ENCODE data around the gene S100A13.
A peak's percentile ranks its signal among the peaks of the same experiment; 100 is the strongest.
"Not testable (repeated sequence)": the region's sequence is repeated elsewhere in the genome, so short reads cannot be mapped to it uniquely, and the experiment has no call there.

S100A13 gene

GRCh38 chr1:153648000-153648643, 20.8 kb upstream of the S100A13 start:
- DNase-seq (ENCODE audit: low read depth) = no peak

DNA sequence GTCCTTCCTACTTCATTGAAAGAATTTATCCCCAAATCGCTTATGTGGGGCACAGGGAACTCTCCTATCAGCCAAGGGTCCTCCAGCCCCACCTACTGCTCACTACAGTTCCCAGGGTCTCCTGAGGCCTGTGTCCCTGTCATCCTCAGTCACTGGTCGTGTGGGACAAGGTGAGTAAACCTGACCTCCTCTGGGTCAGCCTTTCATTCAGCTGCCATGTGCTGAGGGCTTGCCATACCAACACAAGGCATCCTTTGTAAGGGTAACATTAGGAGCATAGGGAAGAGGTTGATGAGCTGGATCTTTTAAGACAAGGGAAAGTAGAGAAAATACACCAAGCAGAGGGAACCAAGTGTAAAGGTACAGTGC, 20.0 kb upstream of the S100A13 start:
- no peak for DNase-seq (ENCODE audit: low read depth)

DNA sequence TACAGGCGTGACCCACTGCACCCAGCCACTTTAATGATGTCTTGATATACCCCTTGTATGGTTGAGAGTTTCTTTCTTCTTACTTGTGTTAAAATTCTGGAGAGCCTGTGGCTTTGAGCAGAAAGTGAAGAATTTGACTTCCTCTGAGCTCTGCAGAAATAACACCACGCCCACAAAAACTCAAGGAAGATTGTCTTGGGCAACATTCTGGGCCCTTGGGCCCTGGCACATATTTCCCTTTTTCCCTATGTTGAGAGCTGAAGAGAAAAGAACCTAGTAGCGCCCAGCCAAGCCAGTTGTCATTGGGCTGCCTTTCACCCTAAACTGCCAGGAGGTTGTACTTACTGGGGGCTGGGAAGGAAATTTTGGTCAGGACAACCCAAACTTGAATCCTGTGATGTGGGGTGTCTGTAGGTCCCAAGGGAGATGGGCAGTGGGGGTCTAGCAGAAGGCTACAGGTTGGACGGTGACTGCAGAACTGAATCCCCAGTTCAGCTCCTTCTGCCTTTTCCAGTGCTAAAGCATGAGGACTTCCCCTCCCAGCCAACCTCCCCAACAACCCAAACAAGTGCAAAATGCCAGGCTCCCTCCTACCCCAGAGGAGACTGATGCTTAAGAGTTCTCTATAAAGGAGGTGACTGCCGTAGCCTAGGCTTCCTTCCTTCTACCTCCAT, 19.5 kb upstream of the S100A13 start:
- no peak for DNase-seq (ENCODE audit: low read depth)

DNA sequence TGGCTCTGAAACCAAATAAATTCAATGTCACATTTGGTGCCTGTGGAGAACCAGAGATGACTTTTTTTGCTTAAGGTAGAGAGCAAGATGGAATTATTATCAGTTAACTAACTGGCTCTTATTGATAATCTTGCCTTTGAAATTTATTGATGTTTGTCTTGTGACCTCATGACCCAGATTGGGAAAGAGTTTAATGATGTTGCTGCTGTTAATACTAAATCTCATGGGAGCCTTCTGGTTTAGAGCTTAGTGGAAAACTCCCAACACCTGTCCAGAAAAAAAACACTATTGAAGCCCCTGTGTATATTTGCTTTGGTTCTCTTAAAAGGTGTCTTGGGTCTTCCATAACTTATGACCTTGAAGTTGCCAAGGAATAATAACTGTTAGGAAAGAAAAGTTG, 16.5 kb upstream of the S100A13 start:
- no peak for DNase-seq (ENCODE audit: low read depth)

DNA sequence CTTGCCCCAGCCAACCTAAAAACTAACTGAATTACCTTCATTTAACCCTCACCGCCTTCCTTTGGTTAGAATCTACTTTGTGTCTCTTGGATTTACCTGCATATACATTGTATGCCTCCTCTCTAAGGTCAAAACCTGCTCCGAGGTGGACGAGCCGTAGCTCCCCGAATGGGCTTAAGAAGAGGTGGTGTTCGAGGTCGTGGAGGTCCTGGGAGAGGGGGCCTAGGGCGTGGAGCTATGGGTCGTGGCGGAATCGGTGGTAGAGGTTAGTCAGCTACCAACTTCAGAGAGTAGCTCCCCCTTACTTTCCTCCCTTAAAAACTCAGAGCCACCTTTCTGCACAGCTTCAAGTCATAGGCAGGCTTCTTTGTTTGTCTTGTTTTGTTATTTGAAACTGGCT, 15.8 kb upstream of the S100A13 start:
- no peak for DNase-seq (ENCODE audit: low read depth)

DNA sequence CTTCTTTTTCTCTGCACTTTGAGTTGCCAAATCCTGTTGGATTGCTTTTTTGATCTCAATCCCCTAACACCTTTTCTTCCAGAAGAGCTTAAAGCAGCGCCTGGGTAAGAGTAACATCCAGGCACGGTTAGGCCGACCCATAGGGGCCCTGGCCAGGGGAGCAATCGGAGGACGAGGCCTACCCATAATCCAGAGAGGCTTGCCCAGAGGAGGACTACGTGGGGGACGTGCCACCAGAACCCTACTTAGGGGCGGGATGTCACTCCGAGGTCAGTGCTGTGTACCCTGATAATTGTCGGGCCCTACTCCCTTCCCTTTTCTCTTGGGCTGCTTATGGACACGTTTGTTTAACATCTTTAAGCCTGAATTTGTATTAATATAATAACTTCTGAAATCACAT, 14.9 kb upstream of the S100A13 start:
- no peak for DNase-seq (ENCODE audit: low read depth)

DNA sequence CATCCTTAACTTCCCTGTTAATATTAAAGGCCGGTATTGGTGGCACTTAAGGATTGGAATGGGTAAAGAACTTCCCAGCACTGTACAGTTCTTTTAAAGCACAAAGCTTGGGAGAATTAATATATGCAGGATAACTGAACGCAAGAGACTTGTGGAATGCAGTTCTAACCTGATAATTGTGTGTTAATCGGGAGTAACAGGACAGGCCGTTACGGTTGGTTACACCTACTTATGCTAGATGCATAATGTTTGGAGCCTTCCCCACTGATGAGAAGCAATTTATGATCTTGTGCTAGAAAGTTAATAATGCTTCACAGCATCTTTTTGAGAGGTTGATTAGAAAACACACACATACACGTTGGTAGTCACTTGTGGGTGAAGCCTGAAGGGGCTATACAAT, 13.6 kb upstream of the S100A13 start:
- DNase-seq (ENCODE audit: low read depth) = no peak

DNA sequence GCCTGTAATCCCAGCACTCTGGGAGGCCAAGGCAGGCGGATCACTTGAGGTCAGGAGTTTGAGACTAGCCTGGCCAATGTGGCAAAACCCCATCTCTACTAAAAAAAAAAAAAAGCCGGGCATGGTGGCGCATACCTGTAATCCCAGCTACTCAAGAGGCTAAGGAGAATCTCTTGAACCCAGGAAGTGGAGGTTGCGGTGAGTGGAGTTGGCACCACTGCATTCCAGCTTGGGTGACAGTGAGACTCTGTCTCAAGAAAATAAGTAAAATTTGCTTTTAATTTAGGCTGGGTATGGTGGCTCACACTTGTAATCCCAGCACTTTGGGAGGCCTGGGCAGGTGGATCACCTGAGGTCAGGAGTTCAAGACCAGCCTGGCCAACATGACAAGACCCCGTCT, 12.9 kb upstream of the S100A13 start:
- DNase-seq (ENCODE audit: low read depth) = not testable (repeated sequence)

DNA sequence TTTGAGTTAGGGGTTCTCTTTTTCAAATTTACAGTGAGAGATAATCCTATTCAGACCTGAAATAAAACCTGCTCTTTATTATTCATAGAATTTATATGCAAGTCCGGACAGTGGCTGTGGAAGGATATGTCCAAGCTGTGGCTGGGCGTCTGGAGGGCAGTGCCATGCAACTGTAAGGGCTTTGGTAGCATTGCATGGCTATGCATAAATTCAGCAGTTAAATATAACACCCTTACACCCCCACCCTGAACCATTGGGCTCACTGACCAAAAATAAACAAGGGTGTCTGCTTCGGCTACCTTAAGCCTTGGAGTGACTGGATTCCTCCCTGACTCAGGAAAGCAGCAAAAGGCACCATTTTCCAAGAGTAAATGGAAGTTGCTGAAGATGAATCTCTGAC, 12.0 kb upstream of the S100A13 start:
- DNase-seq (ENCODE audit: low read depth) = no peak

DNA sequence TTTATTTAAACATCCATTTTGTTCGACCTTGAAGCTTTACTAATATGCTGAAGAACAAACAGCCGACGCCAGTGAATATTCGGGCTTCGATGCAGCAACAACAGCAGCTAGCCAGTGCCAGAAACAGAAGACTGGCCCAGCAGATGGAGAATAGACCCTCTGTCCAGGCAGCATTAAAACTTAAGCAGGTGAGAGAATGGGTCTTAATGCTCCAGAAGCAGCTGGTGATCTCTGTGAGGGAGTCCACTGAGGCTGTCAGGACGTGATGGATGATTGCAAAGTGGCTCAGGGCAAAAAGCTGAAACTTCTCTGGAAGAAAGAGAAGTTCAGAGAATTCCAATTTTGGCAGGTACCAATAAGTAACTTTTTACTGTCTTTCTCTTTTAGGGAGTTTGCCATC, 11.0 kb upstream of the S100A13 start:
- DNase-seq (ENCODE audit: low read depth) = no peak

GRCh38 chr1:153636312-153636711, 9.0 kb upstream of the S100A13 start:
- no peak for DNase-seq (ENCODE audit: low read depth)

- no peak for DNase-seq (ENCODE audit: low read depth)
Observed at GRCh38 chr1:153635872-153636271, 8.6 kb upstream of the S100A13 start.

GRCh38 chr1:153633754-153634665, 6.7 kb upstream of the S100A13 start, which contains the start of gene CHTOP:
TSS of gene CHTOP (plus strand) at chr1:153634066. CDS start at chr1:153636589, 2,523 bp downstream.
- peak; percentile 91 for DNase-seq (ENCODE audit: low read depth)

GRCh38 chr1:153633161-153633753, 6.0 kb upstream of the S100A13 start:
- DNase-seq (ENCODE audit: low read depth) = no peak

DNA sequence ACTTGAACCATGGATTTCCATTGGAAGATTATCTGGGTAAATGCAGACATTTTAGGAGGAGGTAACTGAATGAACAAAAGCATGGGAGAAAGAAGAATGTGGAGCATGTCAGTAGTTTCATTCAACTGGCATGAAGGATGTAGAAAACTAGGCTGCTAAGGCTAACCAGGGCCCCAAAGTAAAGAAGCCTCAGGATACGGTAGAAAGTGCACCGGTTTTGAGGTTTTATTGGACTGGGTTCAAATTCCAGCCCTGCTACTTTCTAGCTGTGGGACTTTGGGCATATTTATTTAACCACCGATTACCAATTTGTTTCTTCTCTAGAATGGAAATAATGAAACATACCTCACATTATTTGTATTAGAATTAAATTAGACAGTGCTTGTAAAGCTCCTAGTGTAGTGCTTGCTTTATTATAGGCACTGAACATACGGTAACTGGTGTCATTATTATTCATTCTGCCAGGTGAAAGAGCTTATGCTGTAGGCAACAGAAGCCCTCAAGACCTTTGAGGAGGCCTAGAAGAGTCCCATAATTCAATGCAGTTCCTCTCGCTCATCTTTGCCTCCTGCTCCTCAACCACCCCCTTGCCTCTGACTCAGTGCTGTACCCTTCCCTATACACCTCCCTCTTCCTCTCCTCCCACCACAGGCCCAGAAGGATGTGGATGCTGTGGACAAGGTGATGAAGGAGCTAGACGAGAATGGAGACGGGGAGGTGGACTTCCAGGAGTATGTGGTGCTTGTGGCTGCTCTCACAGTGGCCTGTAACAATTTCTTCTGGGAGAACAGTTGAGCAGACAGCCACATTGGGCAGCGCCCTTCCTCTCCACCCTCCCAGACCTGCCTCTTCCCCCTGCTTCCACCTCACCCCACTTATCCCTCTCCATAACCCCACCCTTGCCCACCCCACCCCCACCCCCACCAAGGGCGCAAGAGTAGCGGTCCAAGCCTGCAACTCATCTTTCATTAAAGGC, 4.0 kb upstream of the S100A13 start:
- no peak for DNase-seq (ENCODE audit: low read depth)

DNA sequence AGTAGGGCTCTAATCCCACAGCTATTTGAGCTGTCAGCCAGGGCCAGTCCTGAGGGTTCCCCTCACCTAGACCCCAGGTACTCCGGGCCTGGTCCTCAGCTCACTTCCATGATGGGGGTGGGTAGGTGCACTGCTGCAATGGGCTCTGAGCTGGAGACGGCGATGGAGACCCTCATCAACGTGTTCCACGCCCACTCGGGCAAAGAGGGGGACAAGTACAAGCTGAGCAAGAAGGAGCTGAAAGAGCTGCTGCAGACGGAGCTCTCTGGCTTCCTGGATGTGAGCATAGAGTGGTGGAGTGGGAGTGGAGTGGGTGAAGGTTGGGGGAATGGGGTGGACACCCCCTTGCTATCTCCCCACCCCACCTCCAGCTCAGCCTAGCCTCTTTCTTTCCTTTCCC, 3.1 kb upstream of the S100A13 start:
- DNase-seq (ENCODE audit: low read depth) = no peak

DNA sequence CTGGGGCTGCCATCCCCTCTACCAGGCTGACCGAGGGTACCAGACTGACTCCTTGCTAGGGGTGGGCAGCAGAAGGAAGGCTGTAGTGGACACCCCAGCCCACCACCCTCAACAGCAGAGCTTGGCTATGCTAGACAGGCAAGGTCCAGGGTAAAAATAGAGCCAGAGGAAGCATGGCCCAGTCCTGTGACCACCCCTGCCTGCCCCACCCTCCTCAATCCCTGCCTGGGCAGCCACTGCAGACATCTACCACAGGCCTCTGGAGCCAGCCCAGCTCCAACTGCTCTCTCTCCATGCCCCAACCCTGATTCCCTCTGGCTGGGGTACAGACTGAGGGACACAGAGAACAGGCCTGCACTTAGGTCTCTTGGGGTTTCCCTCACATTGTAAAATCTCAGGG, 2.7 kb upstream of the S100A13 start:
- DNase-seq (ENCODE audit: low read depth) = no peak

DNA sequence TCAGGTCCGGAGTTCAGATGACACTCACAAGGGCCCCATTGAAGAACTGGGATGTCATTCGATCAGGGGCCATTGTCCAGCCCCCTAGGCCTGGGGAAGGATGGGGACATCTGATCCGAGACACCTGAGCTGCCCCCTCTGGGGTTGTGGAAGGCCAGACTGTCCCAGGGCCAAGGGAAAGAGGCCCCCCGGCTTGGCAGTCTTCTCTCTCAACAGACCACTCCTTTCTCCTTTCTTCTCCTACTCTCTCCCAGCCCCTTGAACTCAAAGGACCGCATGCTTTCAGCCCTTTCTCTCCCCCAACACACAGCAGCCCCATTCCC, 2.0 kb upstream of the S100A13 start:
- no peak for DNase-seq (ENCODE audit: low read depth)

- DNase-seq (ENCODE audit: low read depth) = no peak
Observed at GRCh38 chr1:153628638-153629342, 1.5 kb upstream of the S100A13 start.

- no peak for DNase-seq (ENCODE audit: low read depth)
Observed at GRCh38 chr1:153627715-153628626, 666 bp upstream of the S100A13 start, which contains the start of gene S100A1. TSS of gene S100A1 (plus strand) at chr1:153628434. CDS start at chr1:153630522, 2,088 bp downstream.
